ENCODE results near the gene ROPN1L.

The ROPN1L gene

GRCh38 chr5:10431415-10431814, 10.3 kb upstream of the ROPN1L start:
- DNase-seq, result no peak

DNA sequence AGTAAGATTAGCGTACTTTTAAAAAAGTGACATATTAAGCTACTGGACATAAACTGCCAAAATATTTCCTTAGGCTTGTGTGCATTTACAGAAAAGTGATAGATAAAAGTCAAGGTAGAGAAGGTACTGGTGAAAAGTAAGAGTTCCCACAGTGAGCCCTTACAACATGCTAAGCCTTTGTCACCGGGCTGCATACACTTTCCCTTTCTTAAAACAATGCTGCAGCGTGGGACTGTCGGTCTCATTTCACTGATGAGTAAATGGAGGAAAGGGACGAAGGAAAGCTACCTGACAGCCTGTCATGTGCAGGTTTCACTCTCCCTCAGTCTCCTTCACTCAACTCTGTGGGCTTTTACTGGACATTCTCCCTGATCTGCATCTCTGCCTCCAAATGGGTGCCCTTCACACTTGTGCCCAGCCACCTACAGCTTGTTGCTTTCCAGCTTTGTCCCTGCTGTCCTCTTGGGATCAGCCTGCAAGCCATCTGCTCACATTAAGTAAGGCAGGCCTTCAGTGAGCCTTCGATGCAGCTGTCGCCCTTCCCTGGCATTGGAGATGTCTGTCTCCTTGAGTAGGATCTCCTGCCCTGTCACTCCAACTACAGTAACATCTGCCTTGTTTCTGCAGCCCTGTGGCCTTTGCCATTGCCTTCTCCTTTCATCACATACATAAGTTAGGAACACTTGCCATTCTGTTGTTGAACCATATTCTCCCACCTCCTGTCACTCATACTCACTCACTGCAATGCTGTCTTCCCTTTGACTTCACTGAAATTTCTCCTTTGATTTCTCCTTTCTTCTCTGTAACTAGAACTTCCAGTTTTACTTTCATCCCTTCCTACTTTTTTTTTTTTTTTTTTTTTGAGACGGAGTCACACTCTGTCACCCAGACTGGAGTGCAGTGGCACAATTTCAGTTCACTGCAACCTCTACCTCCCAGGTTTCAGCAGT, 9.3 kb upstream of the ROPN1L start:
- DNase-seq, result no peak

DNA sequence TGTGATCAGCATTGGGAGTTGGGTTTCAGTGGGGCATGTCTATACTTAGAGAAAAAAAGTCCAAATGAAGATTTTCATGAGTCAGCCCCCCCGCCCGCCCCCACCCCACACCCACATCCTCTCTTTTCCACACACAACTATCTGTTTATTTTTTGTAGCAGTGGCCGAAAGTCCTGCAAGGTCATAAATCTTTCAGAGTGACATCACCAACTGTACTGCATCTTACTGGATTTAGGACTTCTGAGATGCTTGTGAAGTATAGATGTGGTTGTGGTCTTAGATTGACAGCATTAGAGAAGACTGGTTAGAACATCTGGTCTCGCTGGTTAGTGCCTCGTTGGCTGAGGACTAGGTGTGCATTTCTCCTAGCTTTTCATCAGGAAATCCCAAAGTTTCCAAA, 7.3 kb upstream of the ROPN1L start:
- DNase-seq, result no peak

- DNase-seq, result no peak
These were observed 3.4 kb upstream of the ROPN1L start for GRCh38 chr5:10438301-10438700.

DNA sequence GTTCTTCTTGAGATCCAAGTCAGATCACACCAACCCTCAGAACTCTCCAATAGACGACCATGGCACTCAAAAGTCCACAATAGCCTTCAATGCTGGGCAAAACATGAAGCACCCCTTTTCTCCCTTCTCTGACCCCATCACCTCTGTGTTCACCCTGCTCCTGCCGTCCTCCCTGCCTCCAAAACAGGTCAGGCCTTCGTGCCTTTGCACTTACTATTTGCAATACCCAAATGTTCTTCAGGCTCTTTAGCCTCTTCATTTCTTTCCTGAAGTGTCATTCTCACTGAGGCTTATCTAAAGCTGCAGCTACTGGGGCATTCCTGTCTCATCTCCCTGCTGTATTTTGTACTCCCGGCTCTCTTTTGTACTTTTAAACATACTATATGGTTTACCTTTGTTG, 2.0 kb upstream of the ROPN1L start:
- DNase-seq, result no peak

GRCh38 chr5:10440367-10440990, 1.2 kb upstream of the ROPN1L start:
- no peak for DNase-seq

GRCh38 chr5:10441992-10442435, 335 bp downstream of the ROPN1L start:
- DNase-seq, result no peak

DNA sequence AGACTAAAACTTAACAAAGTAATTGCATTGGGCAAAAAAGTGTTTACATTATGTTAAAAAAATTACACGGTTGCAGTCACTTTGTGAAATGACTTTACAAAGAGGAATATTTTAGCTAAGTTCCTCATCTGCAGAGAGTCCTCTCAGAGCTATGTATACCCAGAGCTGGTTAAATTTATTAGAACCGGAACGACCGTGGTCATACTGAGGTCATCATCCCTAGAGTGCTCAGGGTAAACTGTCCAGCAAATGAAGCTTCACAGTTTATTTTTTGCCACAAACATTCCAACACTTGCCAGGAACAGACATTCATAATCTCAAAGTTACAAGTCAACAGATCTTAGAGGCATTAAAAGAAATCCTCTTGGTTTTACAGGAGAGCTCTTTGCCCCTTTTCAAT, 897 bp downstream of the ROPN1L start:
- no peak for DNase-seq

DNA sequence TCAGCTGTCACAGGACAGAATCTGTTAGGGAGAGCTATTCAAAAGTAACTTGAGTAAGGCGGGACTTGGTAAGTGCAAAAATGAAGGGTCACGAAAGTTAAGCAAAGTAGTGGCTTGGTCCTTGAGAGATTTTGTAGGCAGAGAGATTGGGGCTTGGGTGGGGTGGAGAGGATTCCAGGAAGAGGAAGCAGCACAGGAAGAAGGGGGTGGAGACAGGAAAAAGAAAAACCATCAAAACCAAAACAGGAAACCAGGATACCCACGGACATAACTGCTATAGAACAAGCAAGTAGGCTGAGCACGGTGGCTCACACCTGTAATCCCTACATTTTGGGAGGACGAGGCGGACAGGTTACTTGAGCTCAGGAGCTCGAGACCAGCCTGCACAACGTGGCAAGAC, 3.7 kb downstream of the ROPN1L start:
- no peak for DNase-seq

DNA sequence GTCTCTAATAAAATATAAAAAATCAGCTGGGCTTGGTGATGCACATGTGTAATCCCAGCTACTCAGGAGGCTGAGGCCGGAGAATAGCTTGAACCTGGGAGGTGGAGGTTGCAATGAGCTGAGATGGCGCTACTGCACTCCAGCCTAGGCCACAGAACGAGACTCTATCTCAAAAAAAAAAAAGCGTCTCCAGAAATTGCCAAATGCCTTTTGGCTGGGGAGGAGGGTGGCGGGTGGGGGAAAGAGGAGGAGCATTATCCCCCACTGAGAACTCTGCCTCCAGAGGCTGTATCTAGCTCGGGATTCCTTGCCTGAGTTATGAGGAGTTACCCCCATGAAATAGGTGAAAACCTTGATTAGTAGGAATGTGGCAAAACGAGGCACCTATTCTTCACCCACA, 4.8 kb downstream of the ROPN1L start:
- DNase-seq, result no peak

- no peak for DNase-seq
These were observed 5.4 kb downstream of the ROPN1L start for GRCh38 chr5:10447041-10447440.

DNA sequence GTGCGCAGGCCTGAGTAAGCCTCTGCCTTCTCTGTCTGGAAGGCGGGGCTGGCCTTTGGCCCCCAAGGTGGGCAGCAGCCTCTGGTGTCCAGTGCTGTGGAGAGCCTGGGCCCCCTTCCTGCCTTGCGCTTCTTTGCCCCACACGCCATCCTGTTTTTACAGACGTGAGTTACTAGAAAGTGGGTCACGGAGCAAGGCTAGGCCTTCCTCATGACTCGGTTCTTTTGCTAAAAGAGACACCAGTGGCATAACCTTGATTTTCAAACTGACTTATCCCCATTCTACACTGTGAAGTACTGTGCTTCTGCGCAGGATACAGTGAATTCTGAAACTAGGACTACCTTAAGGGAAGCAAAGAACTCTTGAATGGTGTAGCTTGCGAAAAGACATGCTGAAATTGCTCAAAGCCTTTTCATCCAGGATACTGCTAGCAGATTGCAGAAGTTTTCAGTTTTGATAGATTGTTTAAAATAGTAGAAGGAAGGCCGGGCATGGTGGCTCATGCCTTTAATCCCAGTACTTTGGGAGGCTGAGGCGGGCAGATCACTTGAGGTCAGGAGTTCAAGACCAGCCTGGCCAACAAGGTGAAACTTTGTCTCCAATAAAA, 7.2 kb downstream of the ROPN1L start:
- no peak for DNase-seq

DNA sequence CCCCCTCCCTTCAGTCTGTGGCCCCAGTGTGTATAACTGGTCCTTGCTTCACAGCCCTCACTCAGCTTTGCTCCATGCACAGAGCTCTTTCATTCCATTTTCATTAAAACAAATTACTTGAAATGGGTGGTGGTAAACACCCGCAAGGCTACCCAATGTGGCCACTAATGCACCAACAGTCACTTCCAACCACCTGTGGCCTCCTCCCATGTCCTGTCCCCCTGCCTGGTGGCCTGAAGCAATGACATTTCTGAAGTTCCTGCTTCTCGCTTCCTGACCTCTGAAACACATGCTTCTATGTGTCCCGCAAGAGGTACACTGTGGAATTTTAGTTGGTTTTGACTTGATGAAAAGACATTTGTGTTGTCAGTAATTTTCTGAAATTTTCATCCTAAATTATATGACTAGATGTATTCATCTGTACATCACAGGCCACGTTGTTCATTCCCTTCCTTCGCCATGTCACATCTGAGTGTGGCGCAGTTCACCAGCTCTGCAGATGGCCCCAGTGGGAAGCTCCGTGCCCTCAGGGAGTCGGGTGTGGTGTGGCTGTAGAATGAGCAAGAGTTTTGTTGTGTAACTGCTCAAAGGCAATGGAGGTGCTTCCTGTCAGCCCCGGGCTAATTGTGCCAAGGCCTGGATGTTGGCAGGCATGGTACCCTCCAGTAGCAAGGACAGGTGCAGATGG, 9.6 kb downstream of the ROPN1L start:
- no peak for DNase-seq

DNA sequence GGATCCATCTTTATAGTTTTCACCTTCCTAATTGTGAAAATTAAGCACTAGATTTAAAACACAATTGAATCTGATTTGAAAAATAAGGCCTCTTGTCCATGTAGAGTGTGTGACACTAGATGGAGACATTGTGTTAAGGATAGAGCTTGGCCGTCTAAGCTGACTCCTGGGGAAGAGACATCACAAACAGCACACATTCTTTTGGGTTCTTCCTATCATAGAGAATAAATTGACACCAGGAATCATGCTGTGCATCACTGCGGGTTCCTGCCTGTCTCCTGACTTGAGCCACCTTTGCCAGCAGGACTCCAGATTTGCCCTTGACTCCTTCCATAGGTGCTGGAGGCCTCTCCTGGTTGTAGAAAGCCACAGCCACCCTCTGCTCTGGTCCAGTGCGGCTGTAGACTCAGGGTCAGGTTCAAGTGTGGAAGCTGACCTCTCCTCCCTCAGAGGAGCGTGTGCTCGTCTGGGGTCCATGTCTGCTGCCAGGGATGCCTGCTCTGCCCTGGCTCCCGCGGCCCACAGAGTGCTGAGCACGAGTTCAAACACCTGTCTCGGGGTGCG, 11.2 kb downstream of the ROPN1L start:
- DNase-seq, result no peak

GRCh38 chr5:10453545-10453944, 11.9 kb downstream of the ROPN1L start:
- DNase-seq, result no peak

GRCh38 chr5:10454591-10455276, 13.1 kb downstream of the ROPN1L start:
- DNase-seq, result no peak

- DNase-seq, result no peak
These were observed 13.6 kb downstream of the ROPN1L start for GRCh38 chr5:10455277-10455670.

GRCh38 chr5:10456583-10457420, 15.1 kb downstream of the ROPN1L start:
- no peak for DNase-seq

DNA sequence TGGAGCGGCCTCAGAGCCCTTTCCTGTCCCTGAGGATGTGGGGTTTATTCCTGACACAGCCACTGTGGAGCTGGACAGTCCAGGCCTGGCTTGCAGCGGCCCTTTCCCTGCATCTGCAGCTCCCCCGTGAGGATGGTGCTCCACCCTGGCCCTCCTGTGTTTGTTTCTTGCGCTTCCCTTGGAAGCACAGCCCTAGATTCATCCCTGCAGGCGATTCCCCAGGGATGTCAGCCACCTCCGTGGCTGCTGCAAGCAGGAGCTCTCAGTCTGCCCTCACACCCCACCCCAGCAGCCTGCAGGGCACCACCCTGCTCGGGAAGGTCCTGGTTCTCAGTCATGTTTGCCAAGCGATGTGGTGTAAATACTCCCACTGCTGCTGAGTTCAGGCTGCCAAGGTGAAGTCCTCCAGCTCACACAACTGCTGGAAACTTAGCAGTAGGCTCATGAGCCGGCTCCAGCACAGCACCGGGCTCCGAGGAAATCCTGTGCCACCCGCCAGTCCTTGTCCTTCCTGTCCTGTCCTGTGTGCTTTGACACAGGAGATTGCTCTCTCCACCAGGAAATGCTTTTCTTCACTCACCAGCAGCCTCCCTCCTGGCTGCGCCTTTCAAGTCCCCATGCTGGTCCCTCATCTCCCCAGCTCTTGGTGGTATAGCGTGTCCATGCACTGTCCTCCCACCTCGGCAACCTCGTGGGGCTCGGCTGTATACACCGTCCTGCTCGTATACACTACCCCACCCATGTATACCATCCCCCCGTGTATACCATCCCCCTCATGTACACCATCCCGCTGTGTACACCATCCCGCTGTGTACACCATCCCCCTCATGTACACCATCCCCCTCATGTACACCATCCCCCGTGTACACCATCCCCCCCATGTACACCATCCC, 16.2 kb downstream of the ROPN1L start:
- DNase-seq, result no peak
